ENCODE results near the gene LCN6.

GRCh38 chr9:136746621-136747020, 1.7 kb downstream of the LCN6 start:
- TF ChIP-seq CTCF (IDR thresholded peaks at IDR 0.05) (no peak), POLR2A (IDR thresholded peaks at IDR 0.05) (no peak)

Data from testis (tissue), 2 donors.